Effector memory CD4-positive, alpha-beta T cell (primary cell): ENCODE measurements around the gene GAA.

ENCODE experiments used
- DNase-seq, 3 donors: peaks; one replicate each; pipeline ENCODE4 v3.0.0-alpha.2; 2020
- H3K27ac ChIP-seq: 2 replicates; pipeline ENCODE4 v1.7.0; 2013; ENCODE audit warnings: mild to moderate bottlenecking, low read length, moderate library complexity; ENCODE audit not compliant: insufficient read depth, poor library complexity, severe bottlenecking
- H3K27me3 ChIP-seq: replicated peaks from 2 replicates; pipeline ENCODE4 v1.7.0; 2013; ENCODE audit warnings: mild to moderate bottlenecking, low read length; ENCODE audit not compliant: insufficient read depth, control insufficient read depth, poor library complexity, severe bottlenecking
- H3K36me3 ChIP-seq: 2 replicates; pipeline ENCODE4 v1.7.0; 2013; ENCODE audit warnings: mild to moderate bottlenecking, low read length, moderate library complexity; ENCODE audit not compliant: control insufficient read depth, insufficient read depth
- H3K4me1 ChIP-seq: 2 replicates; pipeline ENCODE4 v1.7.0; 2013; ENCODE audit warnings: low read length, mild to moderate bottlenecking; ENCODE audit not compliant: control insufficient read depth, insufficient read depth, poor library complexity, severe bottlenecking
- H3K4me3 ChIP-seq: 2 replicates; pipeline ENCODE4 v1.7.0; 2013; ENCODE audit warnings: low read length, low read depth, mild to moderate bottlenecking; ENCODE audit not compliant: insufficient read depth, poor library complexity, severe bottlenecking
- H3K9me3 ChIP-seq: 2 replicates; pipeline ENCODE4 v1.7.0; 2013; ENCODE audit warnings: mild to moderate bottlenecking, low read length, moderate library complexity; ENCODE audit not compliant: control insufficient read depth

GAA gene

DNA sequence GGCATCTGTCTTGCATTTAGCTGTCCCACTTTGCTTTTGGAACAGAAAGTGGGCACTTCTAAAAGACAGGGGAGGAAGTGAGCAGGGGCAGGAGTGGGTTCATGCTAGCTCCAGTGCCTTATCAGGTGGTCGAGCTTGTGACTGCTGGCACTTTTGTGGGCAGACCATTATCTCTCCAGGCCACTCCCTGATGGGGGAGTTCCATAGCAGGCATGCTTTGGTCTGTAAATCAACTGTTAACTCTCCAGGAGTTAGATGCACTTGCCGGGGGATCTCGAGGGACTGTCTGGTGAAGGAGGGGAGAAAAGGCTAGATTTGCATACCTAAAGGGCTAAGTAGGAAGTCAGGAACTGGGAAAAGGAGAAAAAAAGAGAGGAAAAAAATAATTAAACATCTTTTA lies 59.2 kb downstream of the GAA start:
- H3K4me1 ChIP-seq, result no peaks in the 10 kb centered on the region
- no peak overlapping the region for H3K4me3 ChIP-seq
- H3K9me3 ChIP-seq, result peaks cover 2% of the 10 kb centered on the region
- H3K27me3 ChIP-seq, result no peaks in the 10 kb centered on the region
- no peak overlapping the region for H3K27ac ChIP-seq
- DNase-seq, result no peak
- H3K36me3 ChIP-seq, result no peaks in the 10 kb centered on the region

DNA sequence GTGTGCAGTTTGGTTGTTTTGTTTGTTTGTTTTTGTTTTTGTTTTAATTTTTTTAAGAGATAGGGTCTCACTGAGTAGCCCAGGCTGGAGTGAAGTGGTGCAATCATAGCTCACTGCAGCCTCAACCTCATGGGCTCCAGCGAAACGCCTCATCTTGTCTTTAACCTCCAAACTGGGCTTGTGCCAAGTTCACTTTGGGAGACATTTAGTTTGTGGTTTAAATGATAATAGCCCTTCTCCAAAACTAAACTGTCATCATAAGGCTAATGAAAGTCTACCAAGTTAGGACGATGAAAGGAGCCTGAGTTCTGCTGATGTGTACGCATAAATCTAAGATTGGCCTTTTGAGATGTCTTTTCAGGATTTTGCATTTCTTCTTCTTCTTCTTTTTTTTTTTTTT lies 62.0 kb downstream of the GAA start:
- Histone ChIP-seq H3K27ac (no peak overlapping the region), H3K4me3 (no peak overlapping the region), H3K36me3 (no peaks in the 10 kb centered on the region), H3K27me3 (no peaks in the 10 kb centered on the region), H3K9me3 (no peaks in the 10 kb centered on the region), H3K4me1 (no peaks in the 10 kb centered on the region)
- no peak for DNase-seq

DNA sequence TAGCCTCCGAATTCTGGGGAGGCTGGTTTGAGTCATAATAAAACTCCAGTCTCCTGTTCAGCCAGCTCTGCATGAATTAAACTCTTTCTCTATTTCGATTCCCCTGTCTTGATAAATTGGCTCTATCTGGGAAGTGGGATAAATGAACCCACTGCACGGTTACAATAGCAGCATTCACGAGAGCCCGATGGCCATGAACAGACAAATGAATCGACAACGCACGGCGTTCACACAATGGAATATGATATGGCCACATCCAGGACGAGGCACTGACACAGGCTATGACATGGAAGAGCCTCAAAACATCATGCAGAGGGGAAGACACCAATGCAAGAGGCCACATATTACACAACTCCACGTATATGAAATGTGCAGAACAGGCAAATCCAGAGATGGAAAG lies 62.8 kb downstream of the GAA start:
- no peak overlapping the region for H3K4me3 ChIP-seq
- H3K36me3 ChIP-seq, result no peaks in the 10 kb centered on the region
- H3K9me3 ChIP-seq, result no peaks in the 10 kb centered on the region
- no peaks in the 10 kb centered on the region for H3K4me1 ChIP-seq
- no peak for DNase-seq
- H3K27ac ChIP-seq, result no peak overlapping the region
- H3K27me3 ChIP-seq, result no peaks in the 10 kb centered on the region

DNA sequence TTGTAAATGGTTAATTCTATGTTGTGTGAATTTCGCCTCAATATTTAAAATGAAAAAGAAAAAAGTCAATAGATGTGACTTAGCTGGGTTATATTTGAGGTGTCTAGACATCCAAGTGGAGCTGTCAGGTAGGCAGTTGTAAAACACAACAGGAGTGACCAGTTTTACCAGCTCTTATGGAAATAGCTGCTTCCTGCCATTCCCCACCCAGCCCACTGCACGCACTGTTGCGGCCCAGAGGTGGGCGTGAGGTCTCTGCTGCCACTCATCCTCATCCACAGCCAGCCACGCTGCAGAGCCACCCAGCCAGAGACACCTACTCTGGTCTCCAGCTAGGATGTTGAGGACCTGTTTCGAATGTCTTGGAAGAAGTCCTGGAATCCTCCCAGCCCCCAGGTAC lies 65.1 kb downstream of the GAA start:
- no peaks in the 10 kb centered on the region for H3K9me3 ChIP-seq
- H3K27me3 ChIP-seq, result no peaks in the 10 kb centered on the region
- H3K4me3 ChIP-seq, result no peak overlapping the region
- H3K27ac ChIP-seq, result no peak overlapping the region
- H3K36me3 ChIP-seq, result no peaks in the 10 kb centered on the region
- H3K4me1 ChIP-seq, result no peaks in the 10 kb centered on the region
- no peak for DNase-seq

DNA sequence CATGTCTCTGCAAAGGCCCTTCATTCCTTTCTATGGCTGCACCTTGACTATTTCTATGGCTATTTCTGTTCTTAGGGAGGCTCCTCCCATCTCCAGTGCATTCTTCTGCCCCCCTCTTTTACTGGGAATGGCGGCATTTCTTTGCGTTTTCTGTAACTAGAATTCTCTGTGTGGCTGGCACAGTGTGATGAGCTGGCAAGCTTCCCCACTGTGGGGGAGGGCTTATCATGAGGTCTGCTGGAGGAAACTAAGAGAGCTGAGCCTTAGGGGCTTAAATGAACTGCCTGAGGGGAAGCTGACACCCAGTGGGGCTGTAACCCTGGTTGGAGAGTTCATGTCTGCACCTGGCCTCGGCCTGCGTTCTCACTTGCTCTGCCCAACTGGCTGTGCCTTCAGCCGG lies 67.0 kb downstream of the GAA start:
- H3K9me3 ChIP-seq, result no peaks in the 10 kb centered on the region
- no peak overlapping the region for H3K4me3 ChIP-seq
- no peak overlapping the region for H3K27ac ChIP-seq
- no peaks in the 10 kb centered on the region for H3K4me1 ChIP-seq
- DNase-seq, result no peak
- H3K27me3 ChIP-seq, result no peaks in the 10 kb centered on the region
- H3K36me3 ChIP-seq, result no peaks in the 10 kb centered on the region

DNA sequence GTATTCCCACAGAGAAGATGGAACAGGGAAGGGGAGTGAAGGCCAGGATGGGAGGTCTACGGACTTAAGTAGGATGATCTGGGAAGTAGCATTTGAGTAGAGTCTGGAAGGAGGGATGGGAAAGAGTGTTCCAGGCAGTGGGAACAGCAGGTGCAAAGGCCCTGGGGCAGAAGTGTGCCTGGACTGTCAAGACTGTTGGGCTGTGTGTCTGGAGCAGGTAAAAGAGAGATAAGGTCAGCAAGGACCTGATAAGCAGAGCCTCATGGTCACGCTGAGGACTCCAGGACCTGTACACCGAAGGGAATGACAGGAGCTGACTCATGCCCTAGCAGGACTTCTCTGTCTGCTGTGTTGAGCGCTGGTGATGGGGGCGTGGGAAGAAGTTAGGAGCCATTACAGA lies 67.7 kb downstream of the GAA start:
- Histone ChIP-seq H3K4me3 (no peak overlapping the region), H3K27me3 (no peaks in the 10 kb centered on the region), H3K9me3 (no peaks in the 10 kb centered on the region), H3K4me1 (no peaks in the 10 kb centered on the region), H3K27ac (no peak overlapping the region), H3K36me3 (no peaks in the 10 kb centered on the region)
- no peak for DNase-seq
